Fibroblast of gingiva (primary cell): ENCODE measurements around the gene YY2.
A peak's percentile ranks its signal among the peaks of the same experiment; 100 is the strongest.

Experiments used
- DNase-seq: peaks from one replicate; pipeline ENCODE4 v3.0.0-alpha.2; 2011; ENCODE audit warnings: low read depth

Gene YY2

GRCh38 chrX:21875013-21875412, 19.2 kb downstream of the YY2 start:
- DNase-seq = peak; percentile 7

GRCh38 chrX:21881881-21882574, 26.2 kb downstream of the YY2 start:
- no peak for DNase-seq

- DNase-seq = no peak
Observed at GRCh38 chrX:21883258-21883657, 27.5 kb downstream of the YY2 start.

DNA sequence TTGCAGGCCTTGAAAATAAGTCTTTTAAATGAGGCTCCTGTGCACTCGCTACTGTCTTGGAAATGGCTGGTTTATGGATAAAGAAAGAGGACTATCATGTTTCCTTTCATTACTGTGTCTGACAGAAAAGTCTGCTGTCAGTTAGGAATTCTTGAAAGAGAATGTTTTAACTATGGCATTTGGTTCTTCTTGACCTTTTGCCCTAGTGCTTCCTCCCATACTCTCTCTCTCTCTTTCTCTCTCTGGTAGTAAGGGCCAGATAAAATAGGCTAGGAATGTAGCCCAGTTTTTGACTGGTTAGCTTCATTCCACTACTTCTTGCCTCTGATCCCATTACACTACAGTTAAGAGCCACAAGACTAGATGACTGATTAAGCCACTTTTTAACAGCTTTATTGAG, 29.8 kb downstream of the YY2 start:
- DNase-seq = peak; percentile 30

DNA sequence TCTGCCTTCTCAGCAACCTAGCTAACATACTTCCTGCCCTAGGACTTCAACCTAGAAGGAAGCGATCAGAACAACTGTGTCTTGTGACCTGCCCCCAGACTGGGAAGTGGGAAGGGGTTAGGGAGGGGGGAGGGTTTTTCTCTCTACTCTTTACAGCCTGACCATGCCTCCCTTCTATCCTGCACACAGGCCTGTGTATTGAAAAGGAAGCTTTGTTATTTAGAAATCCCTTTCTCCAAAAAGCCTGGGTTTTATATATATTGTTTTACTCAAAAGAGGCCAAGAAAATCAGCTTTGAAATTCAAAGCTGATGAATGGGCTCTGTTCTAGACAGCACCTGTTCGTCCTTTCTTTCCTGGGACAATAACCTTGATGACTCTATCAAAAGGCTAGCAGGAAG, 49.5 kb downstream of the YY2 start:
- no peak for DNase-seq

- DNase-seq = no peak
Observed at GRCh38 chrX:21905953-21906352, 50.2 kb downstream of the YY2 start.

DNA sequence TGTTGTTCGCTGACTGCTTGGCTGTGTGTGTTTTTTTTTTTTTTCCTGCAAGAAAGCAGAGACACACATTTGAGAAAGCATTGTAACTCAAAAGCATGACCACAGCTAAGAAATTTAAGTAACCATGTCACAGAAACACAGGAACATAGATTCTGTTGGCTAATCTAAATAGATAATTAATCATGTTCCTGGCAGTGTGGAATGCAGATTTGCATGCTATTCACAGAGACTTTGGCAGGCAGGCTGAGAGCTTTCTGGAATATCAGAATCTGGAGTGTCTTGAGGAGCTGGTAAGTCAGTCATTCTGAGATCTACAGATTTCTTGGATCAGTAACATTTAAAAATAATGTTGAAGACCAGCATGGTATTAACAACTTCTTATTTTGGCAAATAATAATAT, 51.5 kb downstream of the YY2 start:
- DNase-seq = no peak
